Erythroblast (primary cell): ENCODE measurements around the gene STAC.

ENCODE experiments used
- GATA1 ChIP-seq: IDR thresholded peaks from 2 replicates; pipeline ENCODE4 v1.6.1; 2011; ENCODE audit warnings: low read depth, mild to moderate bottlenecking, control low read depth, low read length, moderate library complexity
- POLR2A ChIP-seq: IDR thresholded peaks from 2 replicates; pipeline ENCODE4 v1.6.1; 2011; ENCODE audit warnings: mild to moderate bottlenecking, low read length

- TF ChIP-seq POLR2A (no peak), GATA1 (no peak)
Observed at GRCh38 chr3:36365829-36366228, 14.5 kb upstream of the STAC start.
